Measurements from ENCODE around the gene GDE1.

DNA sequence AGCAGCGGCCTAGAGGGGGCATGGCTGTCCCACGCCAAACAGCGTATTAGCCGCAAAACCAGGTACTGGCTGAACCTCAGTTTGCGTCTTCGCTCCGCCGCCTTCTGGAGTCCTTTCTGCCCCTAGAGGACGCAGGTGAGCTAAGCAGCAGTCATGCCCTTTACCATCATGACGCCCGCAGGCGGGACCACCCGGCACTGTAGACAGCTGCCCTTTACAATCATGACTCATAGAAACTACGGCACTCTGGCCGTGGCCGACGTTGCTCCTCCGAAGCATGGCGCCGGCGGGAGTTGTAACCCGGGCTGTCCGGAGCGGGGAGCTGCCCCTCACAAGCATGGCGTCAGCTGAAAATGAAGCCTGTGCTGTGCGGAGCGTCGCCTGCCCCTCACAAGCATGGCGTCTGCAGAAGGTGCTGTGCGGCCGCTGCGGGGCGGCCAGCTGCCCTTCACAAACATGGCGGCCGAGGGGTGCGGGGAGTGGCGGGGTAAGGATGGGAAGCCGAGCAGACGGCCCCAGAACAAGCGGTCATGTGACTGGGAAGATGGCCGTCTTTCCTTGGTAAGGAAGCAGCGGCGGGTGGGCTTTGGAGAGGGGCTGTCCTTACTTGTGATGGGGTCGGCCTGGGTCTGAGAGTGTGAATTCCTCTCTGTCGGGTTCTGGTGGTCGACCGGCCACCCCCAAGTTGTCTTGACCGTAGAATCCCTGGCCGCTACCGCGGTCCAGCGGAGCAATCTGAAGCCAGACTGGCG lies 33.5 kb upstream of the GDE1 start, which contains the start of gene VPS35L:
- TF ChIP-seq POLR2AphosphoS5 (IDR thresholded peaks at IDR 0.05), result peak; percentile 77
- TF ChIP-seq, protein P1, sequence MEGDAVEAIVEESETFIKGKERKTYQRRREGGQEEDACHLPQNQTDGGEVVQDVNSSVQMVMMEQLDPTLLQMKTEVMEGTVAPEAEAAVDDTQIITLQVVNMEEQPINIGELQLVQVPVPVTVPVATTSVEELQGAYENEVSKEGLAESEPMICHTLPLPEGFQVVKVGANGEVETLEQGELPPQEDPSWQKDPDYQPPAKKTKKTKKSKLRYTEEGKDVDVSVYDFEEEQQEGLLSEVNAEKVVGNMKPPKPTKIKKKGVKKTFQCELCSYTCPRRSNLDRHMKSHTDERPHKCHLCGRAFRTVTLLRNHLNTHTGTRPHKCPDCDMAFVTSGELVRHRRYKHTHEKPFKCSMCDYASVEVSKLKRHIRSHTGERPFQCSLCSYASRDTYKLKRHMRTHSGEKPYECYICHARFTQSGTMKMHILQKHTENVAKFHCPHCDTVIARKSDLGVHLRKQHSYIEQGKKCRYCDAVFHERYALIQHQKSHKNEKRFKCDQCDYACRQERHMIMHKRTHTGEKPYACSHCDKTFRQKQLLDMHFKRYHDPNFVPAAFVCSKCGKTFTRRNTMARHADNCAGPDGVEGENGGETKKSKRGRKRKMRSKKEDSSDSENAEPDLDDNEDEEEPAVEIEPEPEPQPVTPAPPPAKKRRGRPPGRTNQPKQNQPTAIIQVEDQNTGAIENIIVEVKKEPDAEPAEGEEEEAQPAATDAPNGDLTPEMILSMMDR (IDR thresholded peaks at IDR 0.05), result peak; percentile 23 to 80 (median 72)
